ENCODE results near the gene CLASP2.
"Not testable (repeated sequence)": the region's sequence is repeated elsewhere in the genome, so short reads cannot be mapped to it uniquely, and the experiment has no call there.

CLASP2 gene

GRCh38 chr3:33526787-33527186 lies 191.3 kb downstream of the CLASP2 start:
- no peak for DNase-seq

- DNase-seq, result no peak
Observed at GRCh38 chr3:33525232-33525631, 192.8 kb downstream of the CLASP2 start.

DNA sequence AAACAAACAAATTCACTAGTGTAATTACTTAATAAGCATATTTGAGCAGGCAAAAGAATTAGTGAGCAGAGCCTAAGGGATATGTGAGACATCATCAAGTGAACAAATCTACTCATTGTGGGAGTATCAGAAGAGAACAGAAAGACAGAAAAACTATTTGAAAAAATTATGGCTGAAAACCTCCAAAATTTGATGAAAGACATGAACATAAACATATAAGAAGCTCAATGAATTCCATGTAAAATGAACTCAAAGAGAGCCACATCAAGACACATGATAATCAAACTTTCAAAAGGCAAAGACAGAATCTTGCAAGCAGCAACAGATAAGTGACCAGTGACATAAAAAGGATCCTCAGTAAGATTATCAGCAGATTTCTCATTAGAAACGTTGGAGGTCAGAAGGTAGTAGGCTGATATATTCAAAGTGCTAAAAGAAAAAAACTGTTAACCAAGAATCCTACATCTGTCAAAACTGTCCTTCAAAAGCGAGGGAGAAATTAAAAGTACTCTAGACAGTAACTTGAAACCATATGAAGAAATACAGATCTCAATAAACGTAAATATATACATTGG lies 194.9 kb downstream of the CLASP2 start:
- no peak for DNase-seq

DNA sequence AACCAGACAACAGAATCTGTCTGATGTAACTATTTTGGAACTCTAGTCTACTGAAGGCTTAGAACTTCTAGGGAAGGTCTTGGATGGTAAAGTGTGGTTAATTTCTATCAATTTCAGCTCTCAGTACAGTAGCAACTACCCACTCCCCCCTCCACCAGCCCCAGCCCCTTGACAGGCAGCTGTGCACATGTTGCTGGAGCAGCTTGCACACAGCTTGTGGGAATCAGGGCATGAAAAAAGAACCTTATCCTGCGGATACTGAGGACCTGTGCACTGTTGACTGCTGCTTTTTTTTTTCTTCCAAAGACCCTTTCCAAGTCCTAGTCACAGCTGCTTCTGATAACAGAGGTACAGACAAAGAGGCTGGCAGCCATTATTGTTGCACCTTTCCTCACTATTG lies 196.3 kb downstream of the CLASP2 start:
- no peak for DNase-seq

DNA sequence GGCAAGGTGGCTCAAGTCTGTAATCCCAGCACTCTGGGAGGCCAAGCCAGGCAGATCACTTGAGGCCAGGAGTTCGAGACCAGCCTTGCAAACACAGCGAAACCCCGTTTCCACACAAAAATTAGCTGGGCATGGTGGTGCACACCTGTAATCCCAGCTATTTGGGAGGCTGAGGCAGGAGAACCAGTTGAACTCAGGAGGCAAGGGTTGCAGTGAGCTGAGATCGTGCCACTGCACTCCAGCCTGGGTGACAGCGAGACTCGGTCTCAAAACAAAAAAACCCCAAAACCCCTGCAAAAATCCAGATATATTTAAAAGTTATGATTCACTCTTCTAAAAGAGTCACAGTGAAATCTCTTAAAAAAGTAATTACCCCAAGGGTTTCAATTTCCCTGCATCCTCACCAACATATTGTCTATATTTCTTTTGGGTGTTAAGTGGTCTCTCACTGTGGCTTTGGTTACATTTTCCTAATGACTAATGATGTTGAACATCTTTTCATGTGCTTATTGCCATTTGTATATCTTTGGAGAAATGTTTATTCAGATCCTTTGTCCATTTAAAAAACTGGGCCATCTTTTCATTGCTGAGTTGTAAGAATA lies 204.7 kb downstream of the CLASP2 start:
- DNase-seq, result no peak

GRCh38 chr3:33505027-33505426 lies 213.0 kb downstream of the CLASP2 start:
- no peak for DNase-seq

GRCh38 chr3:33496449-33496848 lies 221.6 kb downstream of the CLASP2 start:
- no peak for DNase-seq

DNA sequence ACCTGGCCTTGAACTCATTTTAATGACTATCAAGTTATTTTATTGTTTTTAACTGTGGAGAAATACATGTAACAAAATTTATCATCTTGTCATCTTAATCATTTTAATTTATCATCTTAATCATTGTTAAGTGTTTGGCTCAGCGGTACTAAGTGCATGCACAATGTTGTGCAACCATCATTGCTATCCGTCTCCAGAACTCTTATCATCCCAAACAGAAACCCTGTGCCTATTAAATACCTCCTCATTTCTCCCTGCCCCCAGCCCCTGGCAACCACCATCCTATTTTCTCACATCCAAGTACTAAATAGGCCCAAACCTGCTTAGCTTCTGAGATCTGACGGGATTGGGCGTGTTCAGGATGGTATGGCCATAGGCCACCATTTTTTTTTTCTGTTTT lies 226.3 kb downstream of the CLASP2 start:
- no peak for DNase-seq

DNA sequence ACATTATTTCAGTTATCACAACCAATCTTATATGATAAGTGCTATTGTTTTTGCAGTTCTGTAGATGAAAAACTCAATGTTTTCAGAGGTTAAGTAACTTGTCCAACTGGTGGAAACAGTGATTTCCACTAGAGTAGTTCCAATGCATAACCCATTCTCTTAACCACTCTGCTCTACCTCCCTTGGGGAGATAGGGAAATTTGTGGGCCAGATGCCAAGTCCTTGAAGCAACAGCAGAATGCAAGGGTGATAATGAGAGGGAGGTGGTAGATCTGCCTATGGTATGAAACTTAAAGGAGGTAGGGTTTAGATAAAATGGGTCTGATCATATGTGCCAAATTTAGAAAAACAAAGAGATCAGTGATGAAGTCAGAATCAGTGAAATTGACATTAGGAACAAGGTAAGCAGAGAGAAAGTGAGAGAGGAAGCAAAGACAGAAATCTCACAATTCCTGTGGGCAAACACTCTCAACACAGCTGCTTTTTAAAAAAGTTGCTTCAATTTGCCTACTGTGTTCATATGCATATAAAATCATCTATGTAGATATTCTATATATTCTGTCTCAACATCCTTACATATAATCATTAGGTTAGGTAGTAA lies 227.3 kb downstream of the CLASP2 start:
- no peak for DNase-seq

DNA sequence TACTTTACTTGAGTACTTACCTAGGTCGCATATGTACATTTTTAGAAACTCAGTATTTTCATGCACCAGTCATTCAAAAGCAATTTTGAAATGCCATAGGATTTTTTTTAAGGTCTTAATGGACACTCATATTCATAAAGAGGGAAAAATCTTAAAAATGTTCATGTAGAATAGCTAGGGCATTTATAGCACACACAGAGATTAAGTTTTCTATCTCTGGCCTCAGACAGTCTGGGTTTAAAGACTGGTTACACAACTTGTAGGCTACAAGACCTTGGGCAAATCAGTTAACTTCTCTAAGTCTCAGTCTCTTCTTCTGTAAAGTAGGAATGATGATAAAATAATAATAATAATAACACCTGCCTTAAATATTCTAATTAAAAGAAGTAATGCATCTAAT lies 229.4 kb downstream of the CLASP2 start:
- DNase-seq, result no peak

DNA sequence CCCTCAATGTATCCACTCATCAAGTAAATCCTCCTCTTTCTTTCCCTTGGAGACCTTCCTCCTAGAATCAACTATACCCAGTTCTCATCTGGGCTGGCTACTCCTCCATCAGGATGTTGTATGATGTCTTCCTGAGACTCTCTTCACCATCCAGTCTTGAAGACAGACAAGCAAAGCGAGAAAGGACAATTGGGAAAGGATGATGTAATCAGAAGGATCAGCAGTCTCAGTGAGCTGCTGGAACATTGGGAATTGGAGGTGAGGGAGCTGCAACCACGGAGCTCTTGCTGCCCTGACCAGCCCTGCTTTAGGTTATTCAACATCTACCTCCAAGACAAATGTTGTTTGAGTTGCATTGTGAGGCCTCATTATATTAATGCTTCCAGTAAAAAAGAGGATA lies 229.8 kb downstream of the CLASP2 start:
- no peak for DNase-seq

GRCh38 chr3:33482111-33482521 lies 235.9 kb downstream of the CLASP2 start:
- DNase-seq, result no peak

DNA sequence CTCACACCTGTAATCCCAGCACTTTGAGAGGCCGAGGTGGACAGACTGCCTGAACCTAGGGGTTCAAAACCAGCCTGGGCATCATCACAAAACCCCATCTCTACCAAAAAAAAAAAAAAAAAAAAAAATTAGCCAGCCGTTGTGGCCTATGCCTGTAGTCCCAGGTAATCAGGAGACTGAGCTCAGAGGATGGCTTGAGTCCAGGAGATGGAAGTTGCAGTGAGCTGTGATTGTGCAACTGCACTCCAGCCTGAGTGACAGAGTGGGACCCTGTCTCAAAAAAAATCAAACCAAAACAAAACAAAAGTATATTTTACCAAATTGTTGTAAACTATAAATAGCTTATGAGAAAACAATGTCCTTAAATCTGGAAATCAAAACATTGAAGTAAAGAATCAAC lies 243.2 kb downstream of the CLASP2 start:
- no peak for DNase-seq

GRCh38 chr3:33473813-33474212 lies 244.2 kb downstream of the CLASP2 start:
- DNase-seq, result no peak

- no peak for DNase-seq
Observed at GRCh38 chr3:33467786-33468185, 250.3 kb downstream of the CLASP2 start.

DNA sequence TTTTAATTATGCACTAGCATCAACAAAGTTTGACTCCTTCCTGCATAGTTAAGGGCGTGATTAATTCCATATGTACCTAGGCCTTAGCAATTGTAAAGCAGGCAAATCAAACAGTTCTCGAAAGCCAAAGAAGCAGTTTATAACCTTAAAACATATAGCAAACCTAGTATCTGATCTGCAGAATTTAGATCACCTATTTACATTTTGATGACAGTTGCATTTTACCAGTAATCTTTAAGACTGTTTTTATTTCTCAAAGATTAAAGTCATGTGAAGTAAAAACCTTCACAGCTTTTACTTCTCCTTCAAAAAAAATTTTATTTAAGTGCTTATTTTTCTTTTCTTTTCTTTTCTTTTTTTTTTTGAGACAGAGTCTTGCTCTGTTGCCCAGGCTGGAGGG lies 257.0 kb downstream of the CLASP2 start:
- no peak for DNase-seq

DNA sequence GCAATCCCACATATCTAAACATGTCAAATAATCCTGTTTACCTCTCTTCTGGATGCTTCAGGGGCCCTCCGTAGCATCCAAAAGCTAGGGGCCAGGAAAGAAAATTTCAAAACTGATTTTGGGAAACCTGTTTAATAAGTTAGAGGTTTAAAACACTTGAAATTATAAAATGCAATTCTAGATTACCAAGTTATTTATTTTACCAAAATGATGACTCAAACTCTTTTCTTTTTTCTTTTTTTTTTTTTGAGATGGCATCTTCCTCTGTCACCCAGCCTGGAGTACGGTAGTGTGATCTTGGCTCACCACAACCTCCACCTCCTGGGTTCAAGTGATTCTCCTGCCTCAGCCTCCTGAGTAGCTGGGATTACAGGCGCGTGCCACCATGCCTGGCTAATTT lies 258.5 kb downstream of the CLASP2 start:
- DNase-seq, result not testable (repeated sequence)

GRCh38 chr3:33458446-33458845 lies 259.6 kb downstream of the CLASP2 start:
- no peak for DNase-seq

DNA sequence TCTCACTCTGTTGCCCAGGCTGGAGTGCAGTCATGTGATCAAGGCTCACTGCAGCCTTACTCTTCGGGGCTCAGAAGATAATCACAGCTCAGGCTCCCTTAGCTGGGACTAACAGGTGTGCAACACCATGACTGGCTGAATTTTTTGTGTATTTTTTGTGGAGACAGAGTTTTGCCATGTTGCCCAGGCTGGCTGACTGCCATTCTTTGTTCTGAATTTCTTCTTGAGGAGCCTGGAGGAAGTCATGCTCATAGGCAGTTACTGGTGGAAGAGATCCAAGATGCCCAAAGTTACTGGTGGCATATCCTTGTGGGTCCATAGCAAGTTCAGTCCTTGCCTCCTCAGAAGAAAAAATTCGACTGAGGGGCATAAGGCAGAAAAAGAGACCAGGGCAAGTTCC lies 261.3 kb downstream of the CLASP2 start:
- no peak for DNase-seq

DNA sequence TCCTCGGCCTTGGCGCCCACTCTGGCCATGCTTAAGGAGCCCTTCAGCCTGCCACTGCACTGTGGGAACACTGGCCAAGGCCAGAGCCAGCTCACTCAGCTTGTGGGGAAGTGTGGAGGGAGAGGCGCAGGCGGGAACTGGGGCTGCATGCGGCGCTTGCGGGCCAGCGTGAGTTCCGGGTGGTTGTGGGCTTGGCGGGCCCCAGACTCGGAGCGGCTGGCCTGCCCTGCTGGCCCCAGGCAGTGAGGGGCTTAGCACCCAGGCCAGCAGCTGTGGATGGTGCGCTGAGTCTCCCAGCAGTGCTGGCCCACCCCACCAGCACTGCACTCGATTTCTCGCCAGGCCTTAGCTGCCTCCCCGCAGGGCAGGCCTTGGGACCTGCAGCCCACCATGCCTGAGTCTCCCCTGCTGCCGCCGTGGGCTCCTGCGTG lies 264.7 kb downstream of the CLASP2 start:
- no peak for DNase-seq

GRCh38 chr3:33451994-33452393 lies 266.1 kb downstream of the CLASP2 start:
- not testable (repeated sequence) for DNase-seq

DNA sequence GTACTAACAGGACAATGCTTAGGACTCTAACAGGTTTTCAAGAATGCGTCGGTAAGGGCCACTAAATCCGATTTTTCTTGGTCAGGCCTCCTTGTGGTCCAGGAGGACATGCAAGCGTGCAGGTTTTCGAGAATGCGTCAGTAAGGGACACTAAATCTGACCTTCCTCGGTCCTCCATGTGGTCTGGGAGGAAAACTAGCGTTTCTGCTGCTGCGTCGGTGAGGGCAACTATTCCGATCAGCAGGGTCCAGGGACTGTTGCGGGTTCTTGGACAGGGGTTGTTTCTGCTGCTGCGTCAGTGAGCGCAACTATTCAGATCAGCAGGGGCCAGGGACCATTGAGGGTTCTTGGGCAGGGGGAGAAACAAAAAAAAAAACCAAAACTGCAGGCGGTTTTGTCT lies 270.1 kb downstream of the CLASP2 start:
- no peak for DNase-seq

- not testable (repeated sequence) for DNase-seq
Observed at GRCh38 chr3:33447256-33447625, 270.8 kb downstream of the CLASP2 start.
